HG03457 (cell line): Measurements from ENCODE around the gene MEF2D.

ENCODE experiments used
- ATAC-seq: cut with Tn5 transposase; IDR thresholded peaks from one replicate; pipeline ENCODE4 v1.9.1; 2021; ENCODE audit warnings: moderate number of reproducible peaks; ENCODE audit not compliant: unreplicated experiment

MEF2D gene

GRCh38 chr1:156489166-156489934, 11.2 kb downstream of the MEF2D start:
- peak; percentile 13 for ATAC-seq

GRCh38 chr1:156488566-156489165, 11.9 kb downstream of the MEF2D start:
- peak; percentile 47 for ATAC-seq

- ATAC-seq, result no peak
These were observed 12.7 kb downstream of the MEF2D start for GRCh38 chr1:156487862-156488261.

GRCh38 chr1:156486421-156487344, 13.9 kb downstream of the MEF2D start:
- ATAC-seq, result no peak

GRCh38 chr1:156485984-156486383, 14.6 kb downstream of the MEF2D start:
- ATAC-seq, result no peak

- ATAC-seq, result no peak
These were observed 16.0 kb downstream of the MEF2D start for GRCh38 chr1:156484480-156485058.

GRCh38 chr1:156483397-156483796, 17.2 kb downstream of the MEF2D start:
- no peak for ATAC-seq

- no peak for ATAC-seq
These were observed 18.3 kb downstream of the MEF2D start for GRCh38 chr1:156482276-156482675.

- no peak for ATAC-seq
These were observed 19.0 kb downstream of the MEF2D start for GRCh38 chr1:156481527-156481926.

GRCh38 chr1:156480411-156481192, 20.0 kb downstream of the MEF2D start:
- no peak for ATAC-seq

GRCh38 chr1:156480016-156480370, 20.6 kb downstream of the MEF2D start:
- no peak for ATAC-seq

- ATAC-seq, result no peak
These were observed 21.2 kb downstream of the MEF2D start for GRCh38 chr1:156479093-156480015.

- no peak for ATAC-seq
These were observed 22.3 kb downstream of the MEF2D start for GRCh38 chr1:156478250-156478627.

- no peak for ATAC-seq
These were observed 22.9 kb downstream of the MEF2D start for GRCh38 chr1:156477526-156478249.

GRCh38 chr1:156476501-156477298, 23.9 kb downstream of the MEF2D start:
- no peak for ATAC-seq

GRCh38 chr1:156475568-156476500, 24.7 kb downstream of the MEF2D start:
- no peak for ATAC-seq

- no peak for ATAC-seq
These were observed 25.6 kb downstream of the MEF2D start for GRCh38 chr1:156474966-156475365.
